GM18907 (cell line): Measurements from ENCODE around the gene LRRC19.

ENCODE experiments used
- ATAC-seq: cut with Tn5 transposase; IDR thresholded peaks from one replicate; pipeline ENCODE4 v1.9.1; 2021; ENCODE audit warnings: mild to moderate bottlenecking, moderate library complexity; ENCODE audit not compliant: unreplicated experiment

LRRC19 gene

DNA sequence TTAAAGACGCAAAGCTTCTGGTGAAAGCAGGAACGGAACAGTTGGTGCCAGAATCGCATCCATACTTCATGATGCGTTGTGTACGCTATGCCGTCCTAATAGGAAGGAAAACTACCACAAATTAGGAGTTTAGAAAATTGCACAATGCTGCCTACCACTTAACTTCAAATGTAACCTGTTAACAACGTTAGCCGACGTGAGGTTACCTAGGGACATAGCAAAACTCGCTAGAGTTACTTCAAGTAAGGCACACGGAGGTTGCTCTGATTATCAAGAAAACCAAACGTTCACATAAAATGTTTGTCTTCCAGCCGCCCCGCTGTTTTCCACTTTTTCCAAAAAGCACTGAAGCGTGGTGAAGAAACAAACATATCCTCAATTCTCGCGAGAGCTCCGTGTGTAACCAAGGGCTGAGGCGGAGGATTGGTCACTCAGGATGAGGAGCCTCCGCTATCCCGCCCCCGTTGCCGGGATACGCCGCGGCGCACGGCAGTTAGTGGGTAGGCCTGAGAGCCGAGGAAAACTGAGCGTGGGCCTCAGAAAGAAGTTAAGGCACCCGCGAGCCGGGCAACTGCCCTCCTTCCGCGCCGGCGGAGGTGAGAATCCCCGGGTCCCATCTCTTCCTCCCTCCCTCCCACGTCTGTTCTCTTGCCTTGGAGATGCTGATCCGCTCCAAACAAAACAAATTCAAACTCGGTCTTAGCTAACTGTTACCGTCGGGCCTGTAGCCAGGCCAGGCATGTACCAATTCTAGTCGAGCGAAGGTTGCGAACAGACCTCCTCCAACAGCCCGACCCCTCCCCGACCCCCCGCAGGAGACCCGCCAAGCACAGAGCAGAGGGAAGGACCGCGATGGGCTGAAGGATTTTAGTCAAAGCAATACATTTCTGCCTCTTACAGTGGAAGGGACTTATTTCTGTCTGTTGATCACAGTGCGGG, 49.3 kb downstream of the LRRC19 start, which contains the start of gene IFT74:
IFT74 (plus strand) TSS at position 492 of the 939 bp plus-strand sequence. CDS start 5,556 bp downstream, outside the sequence.
- peak; percentile 99 for ATAC-seq

- ATAC-seq = no peak
Observed at GRCh38 chr9:26955222-26955903, 50.1 kb downstream of the LRRC19 start.

- ATAC-seq = no peak
Observed at GRCh38 chr9:26954050-26954508, 51.4 kb downstream of the LRRC19 start.

GRCh38 chr9:26951794-26952193, 53.7 kb downstream of the LRRC19 start:
- ATAC-seq = no peak

DNA sequence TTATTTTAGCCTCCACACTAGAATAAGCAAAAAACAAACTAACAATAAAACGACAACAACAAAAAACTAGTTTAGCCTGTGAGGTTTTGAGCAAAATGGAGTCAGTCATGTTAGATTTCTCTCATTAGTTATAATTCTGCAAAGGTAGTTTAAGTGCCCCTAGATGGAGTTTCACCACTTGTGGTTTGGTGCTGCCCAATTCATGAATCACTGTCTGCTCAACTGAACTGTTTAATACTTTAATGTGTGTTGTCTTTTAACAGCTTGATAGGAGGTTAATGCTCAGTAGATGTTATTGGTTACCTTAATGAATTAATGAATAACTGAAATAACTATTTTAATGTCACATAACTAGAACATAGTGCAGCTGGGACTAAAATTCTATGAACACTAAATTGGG, 55.0 kb downstream of the LRRC19 start:
- ATAC-seq = no peak

GRCh38 chr9:26949637-26950069, 55.8 kb downstream of the LRRC19 start:
- no peak for ATAC-seq

- ATAC-seq = no peak
Observed at GRCh38 chr9:26947736-26948135, 57.7 kb downstream of the LRRC19 start.

DNA sequence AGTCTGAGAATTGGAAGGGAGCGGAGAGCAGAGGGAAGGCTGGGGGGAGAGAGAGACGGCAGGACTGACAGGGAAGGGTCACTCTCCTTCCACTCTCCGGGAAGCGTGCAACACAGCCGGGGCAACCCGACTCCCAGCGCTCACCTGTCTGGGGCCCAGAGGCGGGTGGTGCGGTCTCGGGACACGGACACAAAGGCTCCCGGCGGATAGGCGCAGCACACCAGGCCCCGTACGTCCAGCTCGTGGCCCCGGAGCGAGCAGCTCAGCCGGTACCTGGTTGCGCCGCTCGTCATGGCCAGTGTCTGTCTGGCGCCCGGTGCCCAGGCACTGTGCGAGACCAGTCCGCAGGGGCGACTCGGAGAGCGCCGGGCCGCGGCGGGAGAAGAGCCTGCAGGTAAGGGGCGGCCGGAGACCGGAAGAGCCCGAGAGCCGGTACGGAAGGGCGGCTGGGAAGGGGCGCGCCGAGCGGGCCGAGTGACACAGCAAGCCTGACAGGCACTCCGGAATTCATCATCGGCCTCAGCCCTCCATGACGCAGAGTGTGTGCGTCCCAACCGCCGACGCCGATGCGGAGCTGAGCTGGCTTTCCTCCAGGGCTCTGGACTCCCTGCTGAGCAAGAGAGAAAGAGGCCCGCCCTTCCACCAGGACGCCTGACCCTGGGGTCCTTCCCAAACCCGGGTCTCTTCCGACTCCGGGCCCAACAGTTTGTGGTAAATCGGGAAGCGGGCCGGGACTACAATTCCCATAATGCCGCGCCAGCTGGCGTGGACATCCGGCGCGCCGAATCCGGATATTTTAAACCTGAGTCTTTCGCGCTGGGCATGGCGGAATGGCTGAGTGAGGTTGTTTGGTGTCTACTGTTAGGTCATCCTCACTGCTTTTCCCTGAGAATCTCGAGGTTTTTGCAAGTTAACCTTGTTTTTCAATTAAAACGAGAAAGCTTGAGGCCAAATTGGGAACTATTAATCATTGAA, 58.4 kb downstream of the LRRC19 start, which contains the start of gene PLAA:
PLAA (minus strand) TSS at position 490 of the 975 bp plus-strand sequence; CDS start at position 293, 197 bp downstream.
- ATAC-seq = peak; percentile 99

- no peak for ATAC-seq
Observed at GRCh38 chr9:26945591-26945990, 59.9 kb downstream of the LRRC19 start.
